ENCODE data around the gene MGST1.

DNA sequence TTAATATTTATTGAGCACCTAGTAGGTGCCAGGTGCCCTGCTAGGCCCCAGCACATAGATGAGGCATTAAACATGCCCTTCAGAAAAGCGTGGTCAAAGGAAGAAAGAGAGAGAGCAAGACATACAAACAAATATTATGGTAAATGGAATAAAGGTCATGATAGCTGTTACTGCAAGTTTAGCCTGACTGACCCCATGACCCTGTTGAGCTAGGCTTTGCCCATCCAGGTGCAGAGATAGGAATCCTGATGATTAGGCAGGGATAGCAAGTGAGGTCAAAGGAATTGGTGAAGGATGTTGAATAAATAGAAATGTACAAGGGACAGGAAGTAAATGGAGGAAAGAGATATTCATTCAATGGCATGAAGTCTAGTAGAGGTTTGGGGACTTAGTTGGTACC is 36.5 kb upstream of the MGST1 start:
- TF ChIP-seq CTCF (IDR thresholded peaks at IDR 0.05): no peak
- TF ChIP-seq EP300 (IDR thresholded peaks at IDR 0.05): no peak
- TF ChIP-seq POLR2A (IDR thresholded peaks at IDR 0.05): no peak
- TF ChIP-seq POLR2AphosphoS5 (IDR thresholded peaks at IDR 0.05): no peak

All from suprapubic skin (tissue), 4 donors.